Amniotic stem cell (primary cell): Measurements from ENCODE around the gene GALNT6.

Experiments used
- DNase-seq: peaks from one replicate; lab custom pipeline; 2025; lab: John Stamatoyannopoulos, UW

The GALNT6 gene, protein sequence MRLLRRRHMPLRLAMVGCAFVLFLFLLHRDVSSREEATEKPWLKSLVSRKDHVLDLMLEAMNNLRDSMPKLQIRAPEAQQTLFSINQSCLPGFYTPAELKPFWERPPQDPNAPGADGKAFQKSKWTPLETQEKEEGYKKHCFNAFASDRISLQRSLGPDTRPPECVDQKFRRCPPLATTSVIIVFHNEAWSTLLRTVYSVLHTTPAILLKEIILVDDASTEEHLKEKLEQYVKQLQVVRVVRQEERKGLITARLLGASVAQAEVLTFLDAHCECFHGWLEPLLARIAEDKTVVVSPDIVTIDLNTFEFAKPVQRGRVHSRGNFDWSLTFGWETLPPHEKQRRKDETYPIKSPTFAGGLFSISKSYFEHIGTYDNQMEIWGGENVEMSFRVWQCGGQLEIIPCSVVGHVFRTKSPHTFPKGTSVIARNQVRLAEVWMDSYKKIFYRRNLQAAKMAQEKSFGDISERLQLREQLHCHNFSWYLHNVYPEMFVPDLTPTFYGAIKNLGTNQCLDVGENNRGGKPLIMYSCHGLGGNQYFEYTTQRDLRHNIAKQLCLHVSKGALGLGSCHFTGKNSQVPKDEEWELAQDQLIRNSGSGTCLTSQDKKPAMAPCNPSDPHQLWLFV

DNA sequence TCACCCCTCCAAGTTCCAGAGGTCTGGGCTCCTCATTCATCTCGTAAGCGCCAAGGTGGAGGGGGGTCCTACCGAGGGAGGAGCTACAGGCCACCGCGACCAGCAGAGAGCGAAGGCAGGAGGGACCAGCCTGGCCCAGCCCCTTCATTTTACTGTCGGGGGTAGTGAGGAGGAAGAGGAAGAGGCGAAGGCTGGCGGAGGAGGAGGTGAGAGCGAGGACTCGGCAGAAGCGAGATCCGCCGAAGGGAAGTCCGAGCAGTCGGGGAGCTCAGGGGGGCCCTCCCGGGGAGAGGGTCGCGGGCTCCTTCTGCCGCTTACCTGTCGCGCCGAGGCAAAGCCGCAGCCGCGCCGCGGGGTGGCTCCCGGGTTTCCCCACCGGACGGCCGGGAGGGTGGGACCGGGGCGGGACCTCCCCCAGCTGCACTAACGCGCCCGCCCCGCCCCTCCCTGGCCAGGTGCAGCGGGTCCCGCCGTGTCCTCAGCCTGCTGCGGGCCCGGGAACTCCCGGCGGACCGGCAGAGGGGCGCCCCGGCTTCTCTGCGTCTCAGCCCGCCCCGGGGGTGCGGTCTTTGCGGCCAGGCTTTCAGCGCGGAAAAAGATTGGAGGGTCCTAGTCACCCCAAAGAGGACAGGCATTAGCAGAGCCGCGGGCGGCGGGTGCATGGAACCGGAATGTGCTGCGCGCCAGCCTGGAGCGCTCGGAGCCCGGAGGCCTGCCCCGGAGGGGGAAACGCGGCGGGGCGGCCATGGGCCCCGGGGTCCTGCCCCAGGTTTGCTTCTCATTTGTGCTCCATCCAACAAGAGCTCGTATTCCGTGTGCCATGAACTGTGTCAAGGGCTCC, at the start of gene GALNT6:
GALNT6 (minus strand) TSS at position 124 of the 841 bp plus-strand sequence. CDS start 11,625 bp downstream, outside the sequence.
- DNase-seq, result no peak

- DNase-seq, result no peak
These were observed 48.1 kb upstream of the GALNT6 start for GRCh38 chr12:51439330-51439729.

DNA sequence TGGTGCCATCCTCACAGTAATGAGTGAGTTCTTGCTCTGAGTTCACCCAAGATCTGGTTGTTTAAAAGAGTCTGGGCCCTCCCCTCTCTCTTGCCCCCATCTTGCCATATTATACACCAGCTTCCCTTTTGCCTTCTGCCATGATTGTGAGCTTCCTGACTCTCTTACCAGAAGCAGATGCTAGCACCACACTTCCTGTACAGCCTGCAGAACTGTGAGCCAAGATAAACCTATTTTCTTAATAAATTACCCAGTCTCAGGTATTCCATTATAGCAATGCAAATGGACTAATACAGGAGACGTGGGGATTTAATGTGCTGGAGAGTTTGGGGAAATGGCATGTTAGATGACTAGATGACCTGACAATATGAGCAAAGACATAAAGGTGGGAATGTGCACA, 46.2 kb upstream of the GALNT6 start:
- DNase-seq, result no peak

DNA sequence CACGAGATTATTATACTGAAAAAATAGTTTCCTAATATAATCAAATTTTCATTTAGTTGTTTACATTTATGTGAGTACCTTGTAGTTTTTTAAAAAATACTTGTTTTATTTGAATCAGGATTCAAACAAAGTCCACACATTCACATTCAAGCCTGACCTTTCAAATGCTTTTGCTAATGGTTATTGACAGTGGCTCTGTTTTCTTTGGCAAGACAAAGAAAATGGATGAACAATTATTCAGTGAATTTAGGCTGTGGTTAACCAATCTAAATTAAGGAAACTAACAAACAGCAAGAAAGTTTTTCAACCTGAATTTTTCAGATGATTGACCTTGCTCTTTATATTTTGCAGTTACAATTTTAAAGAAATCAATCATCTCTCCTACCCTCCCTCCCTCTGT, 43.1 kb upstream of the GALNT6 start:
- DNase-seq, result no peak

DNA sequence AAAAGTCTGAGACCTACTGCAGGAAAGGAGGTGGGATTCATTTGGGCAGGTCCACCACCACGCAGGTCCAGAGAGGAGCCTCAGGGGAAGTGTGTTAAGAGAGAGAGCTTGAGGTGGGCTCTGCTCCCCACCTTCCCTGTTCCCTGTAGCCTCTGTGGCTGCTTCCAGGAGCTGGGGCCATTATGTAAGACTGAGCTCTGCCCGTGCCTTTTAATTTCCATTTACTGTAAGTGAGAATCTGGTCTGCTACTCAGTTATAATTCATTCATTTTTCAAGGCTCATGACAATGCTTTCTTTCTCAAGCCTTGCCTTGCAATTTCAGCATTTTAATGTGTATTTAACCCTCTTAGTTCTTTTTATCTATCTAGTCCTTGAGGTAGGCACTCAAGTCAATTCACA, 41.7 kb upstream of the GALNT6 start:
- no peak for DNase-seq

DNA sequence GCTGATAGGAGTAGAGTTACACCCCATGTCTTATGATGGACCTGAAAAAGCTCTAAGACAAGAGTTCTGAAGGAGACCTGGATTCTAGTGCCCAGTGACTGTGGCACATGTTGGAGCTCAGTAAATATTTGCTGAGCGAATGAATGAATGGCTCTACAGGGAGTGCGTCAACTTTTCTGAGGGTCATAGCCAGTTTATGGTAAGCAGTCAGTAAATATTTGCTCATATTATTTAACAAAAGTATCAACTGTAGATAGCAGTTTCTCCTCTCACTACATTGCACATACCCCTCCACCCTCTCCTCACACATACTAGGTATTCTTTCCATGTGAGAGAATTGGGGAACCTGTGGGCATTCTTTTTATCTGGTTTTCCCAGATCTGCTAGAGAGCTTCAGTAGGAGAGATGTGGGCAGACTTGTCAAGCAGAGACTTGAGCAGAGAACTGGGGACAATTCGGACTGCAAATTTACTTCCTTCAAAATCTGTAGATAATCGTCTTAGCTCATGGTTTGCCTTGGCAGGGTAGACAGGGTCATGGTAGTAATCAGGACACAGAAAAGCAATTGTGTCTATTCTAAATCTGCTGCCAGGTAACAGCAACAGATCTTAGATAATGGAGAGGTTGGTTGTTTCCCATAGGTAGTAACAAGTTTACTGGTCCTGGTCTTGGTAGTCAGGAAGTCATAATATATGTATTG, 39.1 kb upstream of the GALNT6 start:
- no peak for DNase-seq

GRCh38 chr12:51429700-51430099, 38.5 kb upstream of the GALNT6 start:
- DNase-seq, result no peak

- no peak for DNase-seq
These were observed 37.0 kb upstream of the GALNT6 start for GRCh38 chr12:51428256-51428655.

DNA sequence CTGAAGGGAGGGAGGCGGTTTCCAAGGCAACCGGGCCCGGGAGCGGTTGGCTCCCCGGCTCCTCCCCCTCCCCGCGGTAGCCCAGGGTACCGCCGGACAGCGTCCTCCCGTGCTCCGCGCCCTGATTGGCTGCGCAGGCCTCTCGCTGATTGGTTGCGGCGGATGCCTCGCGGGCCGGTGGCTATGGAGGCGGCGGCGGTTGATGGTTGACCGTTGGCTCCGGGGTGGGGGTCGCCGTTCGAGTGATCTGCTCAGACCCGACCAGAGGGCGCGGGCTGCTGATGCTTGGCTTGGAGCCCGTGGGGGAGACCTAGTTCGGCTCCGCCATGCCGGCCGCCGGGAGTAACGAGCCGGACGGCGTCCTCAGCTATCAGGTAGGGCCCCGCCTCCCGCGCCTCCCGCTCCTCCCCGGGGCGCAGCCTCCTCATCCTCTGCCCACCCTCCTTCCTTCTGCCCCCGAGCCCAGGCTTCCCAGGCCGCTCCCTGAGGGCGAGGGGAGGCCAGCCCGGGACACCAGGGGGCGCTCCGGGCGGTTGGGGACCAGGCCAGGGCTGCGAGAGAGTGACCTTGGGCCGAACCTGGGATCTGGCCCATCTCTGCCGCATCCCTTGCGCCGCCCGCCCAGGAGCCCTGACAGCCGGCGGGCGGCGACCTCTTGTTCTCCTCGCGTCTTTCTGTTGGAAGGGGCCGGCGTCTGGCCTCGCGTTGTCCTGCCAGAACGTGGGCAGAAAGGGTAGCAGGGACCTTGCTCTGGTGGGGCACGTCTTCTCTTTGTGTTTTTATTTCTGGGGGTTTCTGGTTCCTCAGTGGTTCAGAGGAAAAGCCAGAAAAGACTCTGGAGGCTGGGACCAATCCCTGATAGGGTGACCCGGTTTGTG, 33.7 kb upstream of the GALNT6 start, which contains the start of gene SLC4A8:
SLC4A8 (plus strand) TSS at position 170 of the 878 bp plus-strand sequence; CDS start at position 327, 157 bp downstream.
- DNase-seq, result peak; percentile 78

GRCh38 chr12:51424094-51424661, 33.0 kb upstream of the GALNT6 start:
- DNase-seq, result no peak

- peak; percentile 17 for DNase-seq
These were observed 30.2 kb upstream of the GALNT6 start for GRCh38 chr12:51421266-51421884.

DNA sequence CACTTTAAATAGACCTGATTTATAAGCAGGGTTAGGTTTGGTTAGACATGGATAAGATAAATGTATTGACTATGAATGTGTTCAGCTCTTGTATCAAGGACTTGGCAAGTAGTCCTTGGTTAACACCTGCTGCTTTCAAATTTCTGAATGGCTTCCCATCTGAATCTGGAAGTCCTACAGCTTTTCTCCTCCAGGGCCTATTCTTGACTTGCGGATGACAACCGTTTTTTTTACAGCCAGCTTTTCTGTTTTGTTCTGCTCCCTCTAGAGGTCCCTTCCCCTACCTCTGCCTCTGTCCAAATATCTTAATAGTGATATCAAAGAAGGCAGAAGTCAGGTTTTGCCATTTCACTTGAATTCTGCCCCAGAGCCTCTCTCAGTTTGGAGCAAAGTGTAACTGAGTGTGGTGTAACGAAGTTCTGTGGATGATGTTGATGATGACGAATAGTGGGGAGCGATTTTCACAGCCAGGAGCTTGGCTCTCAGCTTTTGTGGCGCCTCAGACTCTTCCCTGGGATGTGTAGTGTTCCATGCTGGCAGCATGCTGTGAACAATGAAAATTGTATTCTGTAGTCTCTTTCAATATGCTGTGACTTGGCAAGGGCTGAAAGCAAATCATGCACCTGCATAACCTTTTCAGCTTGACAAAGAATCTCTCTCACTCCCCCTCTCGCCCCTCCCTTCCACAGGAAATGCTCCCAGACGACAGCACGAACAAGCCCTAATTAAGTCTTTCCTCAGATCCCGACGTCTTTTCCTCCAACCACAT, 28.4 kb upstream of the GALNT6 start:
- DNase-seq, result no peak

DNA sequence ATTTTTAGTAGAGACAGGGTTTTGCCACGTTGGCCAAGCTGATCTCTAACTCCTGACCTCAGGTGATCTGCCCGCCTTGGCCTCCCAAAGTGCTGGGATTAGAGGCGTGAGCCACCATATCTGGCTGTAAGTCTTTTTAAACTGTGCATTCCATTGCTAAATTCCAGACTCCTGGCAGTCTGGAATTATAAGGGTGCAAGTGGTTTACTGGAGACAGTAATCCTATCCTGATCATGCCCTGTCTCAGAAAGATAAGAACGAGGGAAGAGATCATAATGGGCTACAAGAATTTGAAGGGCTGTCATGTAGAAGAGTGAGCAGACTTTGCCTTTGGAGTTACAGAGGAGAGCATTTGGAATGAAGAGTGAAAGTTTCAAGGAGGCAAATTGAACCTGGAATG, 26.6 kb upstream of the GALNT6 start:
- no peak for DNase-seq

DNA sequence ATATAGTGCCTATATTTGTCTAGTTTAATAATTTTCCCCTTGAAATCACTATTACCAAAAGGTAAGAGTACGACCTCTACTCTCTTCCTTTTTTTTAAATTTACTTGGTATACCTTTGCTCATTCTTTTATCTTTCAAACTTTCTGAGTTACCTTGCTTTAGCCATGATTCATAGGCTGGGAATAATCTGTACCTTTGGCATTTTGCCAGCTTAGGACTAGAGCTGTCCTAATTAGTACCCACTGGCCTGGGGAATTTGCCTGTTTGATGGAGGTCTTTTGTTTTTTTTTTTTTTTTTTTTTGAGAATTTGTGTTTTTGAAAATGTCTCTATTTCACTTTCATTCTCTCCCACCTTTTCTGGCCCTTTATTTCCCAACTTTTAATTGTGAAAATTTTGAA, 24.7 kb upstream of the GALNT6 start:
- DNase-seq, result no peak

DNA sequence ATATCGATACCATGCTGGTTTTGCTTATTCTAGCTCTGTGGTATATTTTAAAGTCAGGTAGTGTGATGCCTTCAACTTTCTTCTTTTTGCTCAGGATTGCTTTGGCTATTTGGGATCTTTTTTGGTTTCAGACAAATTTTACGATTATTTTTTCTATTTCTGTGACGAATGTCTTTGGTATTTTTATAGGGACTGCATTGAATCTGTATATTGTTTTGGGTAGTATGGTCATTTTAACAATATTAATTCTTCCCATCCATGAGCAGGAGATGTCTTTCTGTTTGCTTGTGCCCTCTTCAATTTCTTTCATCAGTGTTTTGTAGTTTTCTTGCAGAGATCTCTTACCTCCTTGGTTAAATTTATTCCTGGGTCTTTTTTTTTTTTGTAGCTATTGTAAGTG, 22.6 kb upstream of the GALNT6 start:
- no peak for DNase-seq

DNA sequence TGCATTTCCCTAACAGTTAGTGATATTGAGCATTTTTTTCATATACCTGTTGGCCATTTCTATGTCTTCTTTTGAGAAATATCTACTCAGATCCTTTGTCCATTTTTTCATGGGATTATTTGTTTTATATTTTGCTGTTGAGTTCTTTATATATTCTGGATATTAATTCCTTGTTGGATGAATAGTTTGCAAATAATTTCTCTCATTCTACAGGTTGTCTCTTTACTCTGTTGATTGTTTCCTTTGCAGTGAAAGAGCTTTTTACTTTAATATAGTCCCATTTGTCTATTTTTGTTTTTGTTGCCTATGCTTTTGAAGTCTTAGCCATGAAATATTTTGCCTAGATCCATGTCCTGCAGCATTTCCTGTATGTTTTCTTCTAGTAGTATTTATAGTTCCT, 21.9 kb upstream of the GALNT6 start:
- DNase-seq, result no peak

DNA sequence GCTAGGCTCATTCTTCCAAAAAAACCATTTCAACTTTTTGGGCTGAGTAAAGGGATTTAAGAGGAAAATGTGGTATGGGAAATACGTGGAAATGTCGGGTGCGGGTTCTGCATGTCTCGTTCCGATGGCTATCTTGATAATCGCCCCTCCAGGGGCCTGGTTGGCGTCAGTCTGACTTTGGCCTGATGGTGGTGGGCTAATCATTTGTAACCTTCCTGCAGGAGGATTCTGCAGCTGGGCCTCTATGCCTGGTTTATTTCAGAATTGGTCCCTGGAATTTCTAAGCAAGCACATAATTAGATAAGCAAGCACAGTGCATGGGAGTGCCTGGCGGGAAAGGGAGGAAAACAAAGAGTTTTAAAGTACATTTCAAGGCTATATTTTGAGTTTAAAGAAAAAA, 18.6 kb upstream of the GALNT6 start:
- no peak for DNase-seq

DNA sequence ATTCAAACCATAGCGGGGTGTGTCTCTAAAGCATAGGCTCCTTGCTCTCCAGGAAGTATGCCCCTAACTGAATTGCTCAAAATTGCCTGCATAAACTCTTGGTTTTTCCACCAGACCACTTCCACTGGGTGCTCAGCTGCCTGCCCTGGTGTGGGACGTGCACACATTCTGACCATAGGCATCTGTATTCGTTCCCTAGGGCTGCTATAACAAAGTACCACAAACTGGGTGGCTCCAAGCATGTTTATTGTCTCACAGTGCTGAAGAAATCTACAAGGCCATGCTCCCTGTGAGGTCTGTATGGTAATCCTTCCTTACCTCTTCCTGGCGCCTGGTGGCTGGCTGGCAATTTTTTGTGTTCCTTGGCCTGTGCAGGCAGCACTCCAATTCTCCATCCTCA, 16.4 kb upstream of the GALNT6 start:
- DNase-seq, result no peak

DNA sequence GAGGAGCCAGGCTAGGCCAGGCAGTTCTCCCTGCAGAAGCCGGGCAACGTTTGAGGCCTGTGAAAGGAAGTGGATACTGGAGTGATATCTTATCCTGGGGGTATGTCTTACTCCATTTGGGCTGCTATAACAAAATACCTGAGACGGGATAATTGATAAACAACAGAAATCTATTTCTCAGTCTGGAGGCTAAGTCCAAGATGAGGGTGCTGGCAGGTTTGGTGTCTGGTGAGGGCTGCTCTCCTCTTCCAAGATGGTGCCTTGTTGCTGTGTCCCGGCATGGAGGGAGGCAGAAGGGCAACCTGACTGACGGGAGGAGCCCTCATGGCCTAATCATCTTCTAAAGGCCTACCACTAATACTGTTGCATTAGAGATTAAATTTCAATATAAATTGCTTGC, 15.7 kb upstream of the GALNT6 start:
- no peak for DNase-seq
